ENCODE measurements around the gene SMIM1.

SMIM1 gene

DNA sequence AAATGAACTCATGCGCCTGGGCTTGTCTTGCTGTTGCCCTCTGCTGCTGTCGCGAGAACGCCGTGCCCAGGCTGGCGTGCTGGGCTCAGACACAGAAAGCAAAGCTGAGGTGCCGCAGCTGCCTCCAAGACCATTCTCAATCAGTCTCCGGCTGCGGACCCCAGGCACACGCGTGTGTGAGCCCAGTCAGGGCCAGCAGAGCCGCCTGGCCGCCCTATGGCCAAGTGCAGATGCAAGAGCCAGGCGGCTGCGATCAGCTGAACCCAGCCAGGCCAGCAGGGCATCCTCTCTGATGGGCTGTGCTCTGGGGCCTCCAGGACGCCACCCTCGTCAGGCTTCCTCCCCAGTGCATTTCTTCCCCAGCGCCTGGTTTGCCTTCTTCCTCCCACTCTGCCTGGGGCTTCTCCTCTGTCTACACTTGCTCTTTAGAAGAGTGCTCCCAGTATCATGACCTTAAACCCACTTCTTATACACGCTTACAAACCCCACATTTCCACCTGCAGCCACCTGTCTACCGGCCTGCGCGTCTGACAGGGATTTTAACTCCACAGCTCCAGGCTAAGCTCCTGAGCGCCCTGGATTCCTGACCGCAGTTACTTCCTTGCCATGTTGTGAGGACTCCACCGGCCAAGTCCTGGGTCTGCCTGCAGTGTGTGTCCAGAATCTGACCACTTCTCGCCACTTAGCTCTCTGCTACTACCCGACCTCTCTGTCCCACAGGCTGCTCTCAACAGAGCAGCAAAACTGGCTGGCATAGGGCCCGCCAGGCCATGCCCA lies 45.5 kb downstream of the SMIM1 start:
- FAIRE-seq (no peak), DNase-seq (ENCODE audit: low spot score) (no peak)

- FAIRE-seq (no peak), DNase-seq (ENCODE audit: low spot score) (no peak)
These were observed 47.2 kb downstream of the SMIM1 start for GRCh38 chr1:3819771-3820200.

- DNase-seq (ENCODE audit: low spot score) (no peak), FAIRE-seq (no peak)
These were observed 47.8 kb downstream of the SMIM1 start for GRCh38 chr1:3820316-3820715.

- no peak for DNase-seq (ENCODE audit: low spot score)
- no peak for FAIRE-seq
These were observed 48.5 kb downstream of the SMIM1 start for GRCh38 chr1:3821004-3821403.

DNA sequence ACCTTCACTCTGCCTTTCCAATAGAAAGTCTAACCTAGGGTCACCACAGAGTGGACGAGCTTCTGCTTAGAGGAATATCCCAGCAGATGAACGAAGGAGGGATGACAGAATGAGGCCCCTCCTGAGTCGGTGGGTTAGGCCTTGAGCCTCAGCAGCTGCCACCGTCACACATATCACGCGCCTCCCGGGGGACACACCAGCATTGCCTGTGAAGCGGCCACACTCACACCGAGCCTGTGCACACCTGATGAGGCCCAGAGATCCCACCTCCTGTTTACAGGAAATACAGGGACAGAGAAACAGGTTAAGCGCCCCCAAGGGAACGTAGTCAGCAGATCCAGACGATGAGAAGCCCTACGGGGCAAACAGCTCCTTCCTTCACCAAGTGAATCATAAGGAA lies 48.9 kb downstream of the SMIM1 start:
- FAIRE-seq (no peak), DNase-seq (ENCODE audit: low spot score) (no peak)

DNA sequence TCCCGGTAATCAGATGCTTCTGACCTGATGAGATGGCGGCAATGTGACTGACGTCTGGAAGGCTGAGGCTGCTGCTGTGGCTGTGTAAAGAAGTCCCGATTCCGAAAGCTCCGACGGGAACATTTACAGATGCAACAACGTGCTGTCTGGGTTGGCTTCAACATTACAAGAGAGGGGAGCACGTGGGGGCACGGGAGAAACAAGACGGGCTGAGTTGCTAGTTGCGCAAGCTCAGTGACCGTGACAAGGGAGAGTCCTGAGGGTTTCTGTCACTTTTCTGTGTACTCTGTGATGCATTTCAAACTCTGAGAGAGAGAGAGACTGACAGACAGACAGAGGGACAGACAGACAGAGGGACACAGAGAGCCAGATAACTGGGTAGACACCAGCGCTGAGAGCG lies 49.4 kb downstream of the SMIM1 start:
- no peak for DNase-seq (ENCODE audit: low spot score)
- no peak for FAIRE-seq

GRCh38 chr1:3822421-3822820 lies 49.9 kb downstream of the SMIM1 start:
- DNase-seq (ENCODE audit: low spot score) (no peak), FAIRE-seq (no peak)

- FAIRE-seq (no peak), DNase-seq (ENCODE audit: low spot score) (no peak)
These were observed 52.1 kb downstream of the SMIM1 start for GRCh38 chr1:3824650-3825049.

DNA sequence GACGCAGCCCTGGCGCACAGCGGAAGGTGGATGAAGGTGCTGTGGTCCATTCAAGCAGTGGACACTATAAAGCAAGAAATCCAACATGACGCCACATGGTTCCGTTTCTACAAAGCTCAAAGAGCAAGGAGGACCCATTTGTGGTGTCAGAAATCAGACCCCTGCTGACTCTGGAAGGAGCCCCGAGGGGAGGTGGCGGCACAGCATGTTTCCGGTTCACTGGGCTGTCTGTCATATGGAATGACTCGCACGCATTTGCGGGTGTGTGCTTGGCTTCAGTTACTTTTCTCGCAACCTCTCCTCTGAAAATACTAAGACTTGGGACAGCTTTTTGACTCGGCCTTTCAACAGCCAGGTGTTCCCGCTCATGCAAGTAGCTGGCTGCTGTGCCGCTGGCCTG lies 52.8 kb downstream of the SMIM1 start:
- DNase-seq (ENCODE audit: low spot score) (no peak), FAIRE-seq (no peak)

All from urothelium cell line (cell line).